ENCODE data around the gene IGFL4.

The IGFL4 gene

DNA sequence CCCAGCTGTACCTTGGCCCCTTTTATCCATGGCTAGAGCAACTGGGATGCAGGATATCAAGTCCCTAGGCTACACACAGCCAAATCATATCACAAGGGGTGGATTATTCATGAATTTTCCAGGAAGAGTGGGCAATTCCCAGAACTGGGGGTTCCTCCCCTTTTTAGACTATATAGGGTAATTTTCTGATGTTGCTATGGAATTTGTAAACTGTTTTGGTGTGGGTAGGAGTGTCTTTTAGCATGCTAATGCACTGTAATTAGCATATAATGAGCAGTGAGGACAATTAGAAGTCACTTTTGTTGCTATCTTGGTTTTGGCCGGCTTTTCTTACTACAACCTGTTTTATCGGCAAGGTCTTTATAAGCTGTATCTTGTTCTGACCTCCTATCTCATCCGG, 18.0 kb upstream of the IGFL4 start:
- H3K9me3 ChIP-seq (ENCODE audit: insufficient read depth, low read depth, low read length): peaks cover 42% of the 10 kb centered on the region
- no peaks in the 10 kb centered on the region for H3K36me3 ChIP-seq (ENCODE audit: insufficient read depth, low read depth, low read length)
- no peak overlapping the region for H3K27ac ChIP-seq (ENCODE audit: low read length)
- H3K9ac ChIP-seq (ENCODE audit: low read depth, low read length): no peak overlapping the region
- H3K27me3 ChIP-seq (ENCODE audit: insufficient read depth, low read length): 0 out of 2 replicates have a peak, but pooled peaks cover 3% of the 10 kb centered on the region
- no peaks in the 10 kb centered on the region for H3K4me1 ChIP-seq (ENCODE audit: insufficient read depth, low read length)
- H3K4me3 ChIP-seq (ENCODE audit: low read length): no peak overlapping the region

DNA sequence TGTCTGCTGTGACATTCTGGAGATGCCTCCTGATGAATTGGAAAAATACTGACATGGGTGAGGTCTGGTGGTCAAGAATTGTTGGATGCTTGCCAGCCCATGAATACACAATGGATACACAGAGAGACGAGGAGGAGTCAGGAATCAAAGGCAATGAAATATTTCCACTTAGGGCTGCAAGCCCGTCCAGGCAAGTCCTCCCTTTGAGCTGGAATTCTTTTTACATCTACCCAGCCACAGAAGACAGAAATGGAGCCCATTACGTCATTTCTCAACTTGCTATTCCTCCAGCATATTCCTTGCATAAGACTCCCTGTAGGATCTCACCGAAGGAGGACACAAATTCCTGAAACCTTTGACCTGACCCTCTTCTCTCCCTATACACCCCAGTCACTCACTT, 15.7 kb upstream of the IGFL4 start:
- H3K4me1 ChIP-seq (ENCODE audit: insufficient read depth, low read length): no peaks in the 10 kb centered on the region
- no peaks in the 10 kb centered on the region for H3K36me3 ChIP-seq (ENCODE audit: insufficient read depth, low read depth, low read length)
- H3K4me3 ChIP-seq (ENCODE audit: low read length): no peak overlapping the region
- 0 out of 2 replicates have a peak, but pooled peaks cover 3% of the 10 kb centered on the region for H3K27me3 ChIP-seq (ENCODE audit: insufficient read depth, low read length)
- peaks cover 29% of the 10 kb centered on the region for H3K9me3 ChIP-seq (ENCODE audit: insufficient read depth, low read depth, low read length)
- no peak overlapping the region for H3K27ac ChIP-seq (ENCODE audit: low read length)
- H3K9ac ChIP-seq (ENCODE audit: low read depth, low read length): no peak overlapping the region

DNA sequence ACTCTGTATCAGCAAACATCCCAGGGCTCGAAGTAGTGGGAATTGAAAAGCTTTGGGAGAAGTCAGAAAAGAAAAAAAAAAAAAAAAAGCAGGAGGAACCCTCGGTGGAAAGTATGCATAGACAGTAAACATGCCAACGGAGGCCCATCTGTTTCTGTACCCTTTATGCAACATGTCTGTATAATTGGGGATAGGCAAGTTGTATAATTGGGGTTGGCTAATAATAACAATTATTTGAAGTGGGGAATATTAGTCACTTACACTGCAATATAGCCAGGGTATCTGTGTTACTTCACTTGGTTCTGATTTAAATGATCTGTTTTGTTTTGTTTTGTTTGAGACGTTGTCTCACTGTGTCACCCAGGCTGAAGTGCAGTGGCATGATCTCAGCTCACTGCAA, 12.1 kb upstream of the IGFL4 start:
- Histone ChIP-seq H3K4me3 (ENCODE audit: low read length) (no peak overlapping the region), H3K9ac (ENCODE audit: low read depth, low read length) (no peak overlapping the region), H3K36me3 (ENCODE audit: insufficient read depth, low read depth, low read length) (no peaks in the 10 kb centered on the region), H3K27ac (ENCODE audit: low read length) (no peak overlapping the region), H3K4me1 (ENCODE audit: insufficient read depth, low read length) (no peaks in the 10 kb centered on the region), H3K9me3 (ENCODE audit: insufficient read depth, low read depth, low read length) (no peaks in the 10 kb centered on the region; the same call in 1 of the 2 replicates), H3K27me3 (ENCODE audit: insufficient read depth, low read length) (0 out of 2 replicates have a peak, but pooled peaks cover 3% of the 10 kb centered on the region)

DNA sequence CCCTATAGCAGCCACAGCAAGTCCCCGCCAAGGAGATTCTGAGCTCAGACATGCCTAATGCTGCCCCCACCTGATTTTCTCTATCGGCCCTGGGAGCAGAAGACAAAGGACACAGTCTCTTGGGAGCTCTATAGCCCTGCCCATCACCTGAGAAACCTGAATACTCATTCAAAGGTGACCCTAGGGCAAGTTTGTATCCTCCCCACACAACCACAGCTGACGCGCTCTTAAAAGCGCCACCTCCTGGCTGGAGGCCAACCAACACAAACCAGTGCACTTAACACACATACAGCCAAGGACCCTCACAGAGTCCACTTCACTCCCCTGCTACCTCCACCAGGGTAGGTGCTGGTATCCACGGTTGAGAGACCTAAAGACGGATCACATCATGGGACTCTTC, 8.8 kb upstream of the IGFL4 start:
- Histone ChIP-seq H3K4me3 (ENCODE audit: low read length) (peak overlapping the region; percentile 19; the same call in 1 of the 2 replicates), H3K36me3 (ENCODE audit: insufficient read depth, low read depth, low read length) (no peaks in the 10 kb centered on the region), H3K9ac (ENCODE audit: low read depth, low read length) (no peak overlapping the region), H3K9me3 (ENCODE audit: insufficient read depth, low read depth, low read length) (peaks cover 20% of the 10 kb centered on the region), H3K27ac (ENCODE audit: low read length) (no peak overlapping the region), H3K4me1 (ENCODE audit: insufficient read depth, low read length) (no peaks in the 10 kb centered on the region), H3K27me3 (ENCODE audit: insufficient read depth, low read length) (peaks cover 16% of the 10 kb centered on the region; the same call in 1 of the 2 replicates)

DNA sequence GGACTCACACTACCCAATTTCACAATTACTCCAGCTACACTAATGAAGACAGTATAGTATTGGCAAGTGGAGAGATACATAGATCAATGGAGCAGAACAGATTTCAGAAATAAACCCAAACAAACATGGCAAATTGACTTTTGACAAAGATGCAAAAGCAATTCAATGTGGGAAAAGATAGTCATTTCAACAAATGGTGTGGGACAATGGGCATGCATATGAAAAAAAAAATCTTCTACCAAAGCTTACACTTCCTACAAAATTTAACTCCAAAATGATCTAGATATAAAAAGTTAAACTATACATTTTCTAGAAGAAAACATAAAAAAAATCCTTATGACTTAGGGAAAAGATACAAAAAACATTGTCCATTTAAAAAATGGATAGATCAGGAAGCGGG, 2.7 kb upstream of the IGFL4 start:
- Histone ChIP-seq H3K9me3 (ENCODE audit: insufficient read depth, low read depth, low read length) (peaks cover 39% of the 10 kb centered on the region), H3K4me1 (ENCODE audit: insufficient read depth, low read length) (no peaks in the 10 kb centered on the region), H3K4me3 (ENCODE audit: low read length) (no peak overlapping the region), H3K27ac (ENCODE audit: low read length) (no peak overlapping the region), H3K9ac (ENCODE audit: low read depth, low read length) (no peak overlapping the region), H3K27me3 (ENCODE audit: insufficient read depth, low read length) (peaks cover 15% of the 10 kb centered on the region; the same call in 1 of the 2 replicates), H3K36me3 (ENCODE audit: insufficient read depth, low read depth, low read length) (no peaks in the 10 kb centered on the region)

DNA sequence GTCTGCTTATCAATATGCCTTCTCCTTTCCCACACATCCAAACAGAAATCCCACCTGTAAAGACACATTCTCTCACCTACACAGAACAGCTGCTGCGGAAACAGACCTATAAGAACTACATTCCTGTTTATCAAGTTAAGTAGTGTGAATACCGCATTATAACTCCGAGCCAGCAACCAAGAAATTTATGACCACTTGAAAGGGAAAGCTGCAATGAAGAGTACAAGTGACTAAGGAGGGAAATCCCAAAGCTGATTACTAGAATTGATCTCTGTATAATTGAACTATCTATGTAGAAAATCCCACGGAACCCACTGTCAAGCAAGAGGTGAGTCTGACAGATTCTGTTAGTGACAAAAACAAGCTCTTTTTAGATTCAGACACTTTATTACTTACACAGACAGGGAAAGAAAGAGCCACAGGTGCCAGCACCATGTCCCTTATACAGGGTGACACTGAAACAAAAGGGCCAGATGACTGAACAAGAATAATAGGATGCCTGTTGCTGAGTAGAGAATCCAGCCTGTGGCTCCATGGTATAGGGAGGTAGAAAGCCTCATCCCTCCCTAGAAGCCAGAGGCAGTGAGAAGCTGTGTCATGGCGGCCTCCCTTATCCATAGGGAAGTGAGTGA, 1.6 kb upstream of the IGFL4 start:
- no peaks in the 10 kb centered on the region for H3K4me1 ChIP-seq (ENCODE audit: insufficient read depth, low read length)
- H3K9me3 ChIP-seq (ENCODE audit: insufficient read depth, low read depth, low read length): peaks cover 33% of the 10 kb centered on the region
- peaks cover 15% of the 10 kb centered on the region; the same call in 1 of the 2 replicates for H3K27me3 ChIP-seq (ENCODE audit: insufficient read depth, low read length)
- H3K36me3 ChIP-seq (ENCODE audit: insufficient read depth, low read depth, low read length): no peaks in the 10 kb centered on the region
- H3K4me3 ChIP-seq (ENCODE audit: low read length): no peak overlapping the region
- no peak overlapping the region for H3K9ac ChIP-seq (ENCODE audit: low read depth, low read length)
- H3K27ac ChIP-seq (ENCODE audit: low read length): no peak overlapping the region

DNA sequence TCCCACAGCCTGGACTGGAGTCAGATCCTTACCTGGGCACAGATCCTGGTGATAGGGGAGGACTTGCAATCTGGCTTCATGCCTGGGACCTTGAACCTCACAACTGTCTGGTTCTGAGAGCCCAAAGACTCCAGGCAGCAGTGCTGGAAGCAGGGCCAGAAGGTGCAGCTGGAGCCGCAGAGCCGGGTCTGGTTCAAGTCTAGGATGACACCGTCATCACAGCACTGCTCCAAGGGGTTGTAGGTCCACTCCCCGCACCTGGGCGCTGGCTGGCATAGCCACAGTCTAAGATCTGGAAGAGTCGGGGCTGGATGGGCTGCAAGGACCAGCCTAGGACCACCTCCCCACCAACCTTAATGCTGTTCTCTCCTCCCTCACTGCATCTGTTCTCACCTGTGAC, 677 bp downstream of the IGFL4 start:
- H3K9me3 ChIP-seq (ENCODE audit: insufficient read depth, low read depth, low read length): peaks cover 23% of the 10 kb centered on the region; the same call in 1 of the 2 replicates
- no peaks in the 10 kb centered on the region for H3K27me3 ChIP-seq (ENCODE audit: insufficient read depth, low read length)
- H3K4me3 ChIP-seq (ENCODE audit: low read length): no peak overlapping the region
- no peak overlapping the region for H3K27ac ChIP-seq (ENCODE audit: low read length)
- H3K9ac ChIP-seq (ENCODE audit: low read depth, low read length): no peak overlapping the region
- no peaks in the 10 kb centered on the region for H3K4me1 ChIP-seq (ENCODE audit: insufficient read depth, low read length)
- no peaks in the 10 kb centered on the region for H3K36me3 ChIP-seq (ENCODE audit: insufficient read depth, low read depth, low read length)

DNA sequence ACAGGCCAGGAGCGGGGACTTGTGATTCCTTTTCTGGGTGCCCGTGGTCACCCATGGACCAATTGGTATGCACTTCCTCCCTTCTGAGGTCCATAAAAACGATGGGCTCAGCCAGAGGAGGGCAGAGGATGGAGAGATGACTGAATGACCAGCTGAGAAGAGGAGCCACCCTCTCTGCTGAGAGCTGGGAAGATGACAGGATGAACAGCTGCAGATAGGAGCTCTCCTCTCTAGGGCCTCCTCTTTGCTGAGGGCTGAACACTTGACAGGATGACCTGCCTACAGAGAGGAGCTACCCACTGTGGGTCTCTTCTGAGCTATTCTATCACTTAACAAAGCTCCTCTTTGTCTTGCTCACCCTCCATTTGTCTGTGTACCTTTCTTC, 4.1 kb downstream of the IGFL4 start:
- H3K27ac ChIP-seq (ENCODE audit: low read length): no peak overlapping the region
- no peaks in the 10 kb centered on the region for H3K4me1 ChIP-seq (ENCODE audit: insufficient read depth, low read length)
- no peak overlapping the region for H3K4me3 ChIP-seq (ENCODE audit: low read length)
- no peak overlapping the region for H3K9ac ChIP-seq (ENCODE audit: low read depth, low read length)
- H3K9me3 ChIP-seq (ENCODE audit: insufficient read depth, low read depth, low read length): no peaks in the 10 kb centered on the region; the same call in 1 of the 2 replicates
- H3K36me3 ChIP-seq (ENCODE audit: insufficient read depth, low read depth, low read length): no peaks in the 10 kb centered on the region
- no peaks in the 10 kb centered on the region for H3K27me3 ChIP-seq (ENCODE audit: insufficient read depth, low read length)

DNA sequence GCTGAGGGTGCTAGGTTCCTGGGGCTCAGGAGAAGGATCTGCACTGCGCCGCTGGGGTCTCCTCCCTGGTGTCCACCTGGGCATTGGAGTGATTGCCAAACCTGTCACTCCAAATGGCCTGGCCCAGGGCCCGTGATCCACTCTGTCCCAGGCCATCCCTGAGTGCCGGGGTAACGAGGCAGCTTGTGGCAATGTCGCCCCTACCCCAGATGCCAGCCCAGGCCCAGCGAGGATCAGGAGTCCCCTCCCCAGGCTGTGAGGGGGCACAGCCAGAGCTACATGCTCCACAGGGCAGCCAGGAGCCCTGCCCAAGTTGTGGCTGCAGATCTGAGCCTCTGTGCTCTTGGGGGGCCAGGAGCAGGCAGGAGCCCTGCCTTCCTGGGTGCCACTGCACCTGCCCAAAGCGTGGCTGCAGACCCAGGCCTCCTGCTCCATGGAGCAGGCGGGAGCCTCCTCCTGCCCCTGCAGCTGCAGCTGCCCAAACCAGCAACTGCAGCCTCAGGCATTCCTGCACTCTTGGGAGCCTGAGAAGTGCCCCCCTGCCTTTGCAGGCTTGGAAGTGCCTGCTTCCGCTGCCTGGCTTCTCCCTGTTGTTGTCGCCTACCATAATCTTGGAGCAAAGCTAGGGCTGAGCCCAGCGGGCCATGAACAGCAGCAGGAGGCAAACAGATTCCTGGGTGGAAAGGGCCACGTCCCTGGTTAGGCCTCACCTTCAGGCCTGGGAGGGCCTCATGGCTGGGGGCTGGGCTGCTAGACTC, 4.6 kb downstream of the IGFL4 start:
- Histone ChIP-seq H3K4me1 (ENCODE audit: insufficient read depth, low read length) (no peaks in the 10 kb centered on the region), H3K9me3 (ENCODE audit: insufficient read depth, low read depth, low read length) (no peaks in the 10 kb centered on the region; the same call in 1 of the 2 replicates), H3K27ac (ENCODE audit: low read length) (no peak overlapping the region), H3K9ac (ENCODE audit: low read depth, low read length) (no peak overlapping the region), H3K4me3 (ENCODE audit: low read length) (no peak overlapping the region), H3K27me3 (ENCODE audit: insufficient read depth, low read length) (no peaks in the 10 kb centered on the region), H3K36me3 (ENCODE audit: insufficient read depth, low read depth, low read length) (no peaks in the 10 kb centered on the region)

DNA sequence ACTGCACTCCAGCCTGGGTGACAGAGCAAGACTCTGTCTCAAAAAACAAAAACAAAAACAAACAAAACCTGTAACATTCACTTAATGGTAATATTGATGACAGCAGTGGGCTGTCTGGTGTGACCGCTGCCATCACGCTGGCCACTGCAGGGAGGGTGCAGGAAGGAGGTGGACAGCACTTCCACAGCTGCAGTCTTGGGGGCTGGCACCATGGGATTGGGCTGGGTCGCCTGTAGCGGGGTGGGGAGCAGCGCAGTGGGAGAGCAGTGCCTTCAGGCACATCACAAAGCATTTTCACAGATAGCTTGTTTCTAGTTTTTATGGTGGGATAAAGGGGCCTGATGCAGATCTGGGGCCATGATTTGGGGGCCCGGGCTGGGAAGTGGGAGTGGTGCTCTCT, 5.3 kb downstream of the IGFL4 start:
- Histone ChIP-seq H3K27me3 (ENCODE audit: insufficient read depth, low read length) (no peaks in the 10 kb centered on the region), H3K9ac (ENCODE audit: low read depth, low read length) (no peak overlapping the region), H3K4me1 (ENCODE audit: insufficient read depth, low read length) (no peaks in the 10 kb centered on the region), H3K27ac (ENCODE audit: low read length) (no peak overlapping the region), H3K4me3 (ENCODE audit: low read length) (no peak overlapping the region), H3K36me3 (ENCODE audit: insufficient read depth, low read depth, low read length) (no peaks in the 10 kb centered on the region), H3K9me3 (ENCODE audit: insufficient read depth, low read depth, low read length) (no peaks in the 10 kb centered on the region)

DNA sequence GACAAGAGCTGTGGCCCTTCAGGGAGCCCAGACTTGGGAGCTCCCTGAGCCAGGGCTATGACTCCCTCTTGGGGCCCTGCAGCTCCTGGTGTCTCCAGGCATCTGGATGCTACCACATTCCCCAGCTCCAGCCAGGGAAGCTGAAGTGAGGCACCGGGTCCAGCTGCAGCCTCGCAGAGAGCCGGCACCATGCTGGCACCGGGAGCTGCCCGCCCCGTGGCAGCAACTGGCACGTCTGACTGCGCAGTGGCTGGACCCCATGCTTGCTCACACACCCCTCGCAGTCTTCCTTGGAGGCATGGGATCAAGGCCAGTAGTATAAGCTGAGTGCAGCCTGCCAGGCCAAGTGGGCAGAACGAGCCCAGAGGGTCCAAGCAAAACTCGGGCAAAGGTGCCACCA, 7.4 kb downstream of the IGFL4 start:
- no peaks in the 10 kb centered on the region for H3K4me1 ChIP-seq (ENCODE audit: insufficient read depth, low read length)
- H3K9ac ChIP-seq (ENCODE audit: low read depth, low read length): no peak overlapping the region
- H3K9me3 ChIP-seq (ENCODE audit: insufficient read depth, low read depth, low read length): no peaks in the 10 kb centered on the region
- H3K4me3 ChIP-seq (ENCODE audit: low read length): no peak overlapping the region
- no peak overlapping the region for H3K27ac ChIP-seq (ENCODE audit: low read length)
- no peaks in the 10 kb centered on the region for H3K36me3 ChIP-seq (ENCODE audit: insufficient read depth, low read depth, low read length)
- no peaks in the 10 kb centered on the region for H3K27me3 ChIP-seq (ENCODE audit: insufficient read depth, low read length)

DNA sequence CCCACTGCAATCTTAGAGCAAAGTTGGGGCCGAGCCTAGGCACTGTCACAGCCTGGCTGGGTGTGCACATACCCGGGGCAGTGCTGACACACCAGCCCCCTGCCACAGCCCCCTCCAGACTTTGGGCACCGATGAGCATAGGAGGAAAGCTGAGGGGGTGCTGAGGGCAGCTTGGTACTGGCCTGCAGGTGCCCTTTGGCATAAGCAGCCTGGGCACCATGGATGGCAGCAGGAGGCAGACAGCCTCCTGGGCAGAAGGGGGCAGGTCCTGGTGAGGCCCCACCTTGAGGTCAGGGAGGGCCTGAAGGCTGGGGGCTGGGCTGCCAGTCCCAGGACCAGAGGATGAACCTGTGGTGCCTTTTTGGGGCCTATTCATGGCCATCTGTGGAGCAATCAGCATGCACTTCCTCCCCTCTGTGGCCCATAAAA, 8.2 kb downstream of the IGFL4 start:
- H3K9me3 ChIP-seq (ENCODE audit: insufficient read depth, low read depth, low read length): no peaks in the 10 kb centered on the region
- H3K4me3 ChIP-seq (ENCODE audit: low read length): no peak overlapping the region
- H3K27ac ChIP-seq (ENCODE audit: low read length): no peak overlapping the region
- no peaks in the 10 kb centered on the region for H3K36me3 ChIP-seq (ENCODE audit: insufficient read depth, low read depth, low read length)
- no peak overlapping the region for H3K9ac ChIP-seq (ENCODE audit: low read depth, low read length)
- no peaks in the 10 kb centered on the region for H3K27me3 ChIP-seq (ENCODE audit: insufficient read depth, low read length)
- no peaks in the 10 kb centered on the region for H3K4me1 ChIP-seq (ENCODE audit: insufficient read depth, low read length)
